Adrenal gland (tissue), 12 donors: Measurements from ENCODE around the gene RABGGTA. TPM values are rescaled to one million over a fixed set of nuclear protein-coding genes. Genes with fewer than 3 reads are reported as not detected.

Source experiments
- DNase-seq, 7 donors: peaks; one replicate each; pipeline ENCODE4 v3.0.0-alpha.2; 2019 to 2020
- H3K27ac ChIP-seq, 5 donors: fragments of 200-600 bp; sonication (generic) in 4 of 5; 1 replicate in 3 of 5; 2 replicates in 2 of 5; pipeline versions ENCODE4 v1.5.1 to v1.8.0; 2016 to 2020; ENCODE audit warnings: mild to moderate bottlenecking in 1 of 5
- H3K27me3 ChIP-seq: fragments of 200-600 bp; 2 replicates; pipeline ENCODE4 v1.8.0; 2021
- H3K36me3 ChIP-seq, 2 donors: fragments of 200-600 bp; replicated peaks in 1 of 2; 1 replicate in 1 of 2; 2 replicates in 1 of 2; pipeline versions ENCODE4 v1.5.1 to v1.8.0; 2018 to 2022
- H3K4me1 ChIP-seq, 2 donors: fragments of 200-600 bp; replicated peaks in 1 of 2; 1 replicate in 1 of 2; 2 replicates in 1 of 2; pipeline versions ENCODE4 v1.5.1 to v1.8.0; 2018 to 2021
- H3K4me3 ChIP-seq, 4 donors: fragments of 200-600 bp; sonication (generic) in 3 of 4; one replicate each; pipeline ENCODE4 v1.5.1; 2016 to 2018
- H3K9me3 ChIP-seq, 3 donors: fragments of 200-600 bp; sonication (generic) in 1 of 3; replicated peaks in 1 of 3; 1 replicate in 2 of 3; 2 replicates in 1 of 3; pipeline versions ENCODE4 v1.5.1 to v1.8.0; 2016 to 2021
- CTCF ChIP-seq, 6 experiments: fragments of 450-650 bp in 4 of 6; fragments of 200-600 bp in 2 of 6; sonication (generic) in 1 of 6; IDR thresholded peaks; 1 replicate in 5 of 6; 2 replicates in 1 of 6; pipeline versions ENCODE4 v1.5.1 to v1.8.0; 2016 to 2021; ENCODE audit warnings: antibody characterized with exemption in 6 of 6, mild to moderate bottlenecking in 2 of 6, moderate library complexity in 1 of 6
- POLR2A ChIP-seq, 2 donors: fragments of 450-650 bp; IDR thresholded peaks; one replicate each; pipeline ENCODE4 v1.6.1; 2017; ENCODE audit warnings: antibody characterized with exemption in 2 of 2, mild to moderate bottlenecking in 2 of 2, moderate library complexity in 1 of 2
- WGBS, 4 donors: extraction: QIAGEN DNeasy Blood & Tissue Kit in 2 of 4; methylation state at CpG; one replicate each; pipeline versions ENCODE4 v1.1.5 to v1.1.7; 2013 to 2017; 5-methylcytosine and 5-hydroxymethylcytosine counted together
- intact Hi-C, 2 donors: fragments of 100-400 bp; cut with DNase I; formaldehyde crosslinking; loops; one replicate each; pipeline versions ENCODE4 v1.14.1 to v1.15.0; 2022 to 2023
- polyA plus RNA-seq, 3 donors: library from polyadenylated mRNA; stranded (reverse); fragments of 200-250 nt in 2 of 3; fragments of 350-450 nt in 1 of 3; fragmentation: Illumina TruSeq in 1 of 3; extraction: RNeasy Lipid Tissue Mini Kit (QIAGEN cat#74804) in 1 of 3; gene quantifications; one replicate each; pipeline ENCODE4 v1.2.3, GENCODE V29; 2013 to 2014
- total RNA-seq, 9 donors: library from RNA; depleted of rRNA in 4 of 9; stranded (reverse); fragments of >200 nt in 4 of 9; fragments of 120-200 nt in 1 of 9; fragmentation: NEBNext Ultra II Directional in 1 of 9; extraction: Animal tissue kit (Norgen Biotek cat#: 25700) in 1 of 9; gene quantifications; one replicate each; pipeline versions ENCODE4 v1.1.0 to v1.2.4, GENCODE V29; 2013 to 2023
- donor health status: healthy with polysubstance abuse.
- donor health status: Bipolar disorder and iron deficiency.
- donor health status: DM: yes; HTN: yes; CAD: no.
- donor health status: DM: no; HTN: no; CAD: no.
- donor health status: DM: no; HTN: no; CAD: no.
- donor health status: DM: yes; HTN: yes; CAD: no.

RABGGTA gene
- total and polyA plus RNA-seq, 12 donors: 15.7 to 124 (median 32.6) TPM

DNA sequence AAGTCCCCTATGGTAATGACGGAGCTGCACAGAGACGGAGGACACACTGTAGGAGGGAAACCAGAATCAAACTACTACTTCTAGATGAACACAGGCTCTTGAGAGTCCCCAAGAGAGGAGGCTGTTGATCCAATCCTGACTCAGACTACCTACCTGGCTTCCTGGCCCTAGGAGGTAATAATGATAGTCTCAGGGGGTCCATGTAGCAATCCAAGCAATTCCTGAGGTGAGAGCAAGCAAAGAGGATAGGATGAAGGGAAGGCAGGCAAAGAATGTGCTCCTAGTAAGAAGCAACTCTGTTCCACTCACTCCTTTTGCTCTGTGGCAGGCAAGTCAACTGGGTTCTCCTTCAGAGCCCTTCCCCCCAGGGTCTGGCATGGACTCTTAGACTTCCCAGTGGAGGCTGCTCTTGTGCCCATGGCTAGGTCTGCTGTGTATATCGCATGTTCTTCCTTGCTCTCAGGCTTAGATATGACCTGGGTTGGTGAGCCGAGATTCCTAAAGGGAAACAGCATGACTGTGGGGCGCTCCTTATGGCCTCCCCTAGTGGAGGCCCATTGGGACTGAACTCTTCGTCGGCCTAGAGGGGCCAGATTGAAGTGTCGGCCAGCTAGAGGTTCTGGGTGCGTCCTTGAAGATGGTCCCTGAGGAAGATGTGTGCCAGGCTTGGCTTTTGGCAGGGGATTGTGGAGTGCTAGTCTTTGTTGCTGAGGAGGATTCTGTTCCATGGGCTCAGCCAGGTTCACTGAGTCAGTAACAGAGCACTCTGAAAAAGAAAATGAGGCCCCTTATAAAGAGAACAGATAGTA, 31.1 kb downstream of the RABGGTA start:
- H3K27ac ChIP-seq: peak overlapping the region in 3 of 5 donors; percentile 95 to 99 (median 99)
- 77 to 87% (median 83%) methylated on average over 3 to 9 of the region's 9 CpGs for WGBS, 4 donors
- intact Hi-C loops: loop anchor here in 1 of 2 donors (10.0 kb wide), 1 partner anchor 64 kb away; the partner anchor contains the start of gene CIDEB
- peak in 2 of 7 donors; percentile 21 to 39 for DNase-seq
- H3K27me3 ChIP-seq: no peaks in the 10 kb centered on the region
- TF ChIP-seq CTCF (IDR thresholded peaks at IDR 0.05) (no peak), POLR2A (IDR thresholded peaks at IDR 0.05) (no peak)
- H3K4me3 ChIP-seq: peak overlapping the region in 1 of 4 donors; percentile 78
- peaks cover 26 to 45% of the 10 kb centered on the region in 2 donors for H3K4me1 ChIP-seq
- no peaks in the 10 kb centered on the region for H3K9me3 ChIP-seq
- H3K36me3 ChIP-seq: peaks cover 0 to 58% of the 10 kb centered on the region in 2 donors

GRCh38 chr14:24238527-24239037, 32.8 kb downstream of the RABGGTA start:
- peak in 2 of 7 donors; percentile 12 to 43 for DNase-seq
- peaks cover 0 to 64% of the 10 kb centered on the region in 2 donors for H3K36me3 ChIP-seq

DNA sequence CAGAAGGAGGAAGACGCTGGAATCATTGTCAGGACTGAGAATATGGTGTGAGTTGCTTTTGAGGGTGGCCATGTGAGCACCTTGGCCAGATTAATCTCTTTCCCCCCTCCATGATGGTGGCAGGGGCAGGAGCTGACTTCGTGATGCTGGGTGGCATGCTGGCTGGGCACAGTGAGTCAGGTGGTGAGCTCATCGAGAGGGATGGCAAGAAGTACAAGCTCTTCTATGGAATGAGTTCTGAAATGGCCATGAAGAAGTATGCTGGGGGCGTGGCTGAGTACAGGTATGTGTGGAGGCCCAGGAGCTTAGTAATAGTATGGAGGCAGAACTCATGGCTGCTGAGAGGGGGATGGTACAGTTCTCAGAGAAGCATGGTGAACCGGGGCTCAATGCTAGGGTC, 33.3 kb downstream of the RABGGTA start:
- H3K9me3 ChIP-seq: no peaks in the 10 kb centered on the region
- TF ChIP-seq CTCF (IDR thresholded peaks at IDR 0.05) (no peak), POLR2A (IDR thresholded peaks at IDR 0.05) (no peak)
- no peak overlapping the region for H3K4me3 ChIP-seq
- DNase-seq: peak in 3 of 7 donors; percentile 31 to 59 (median 43)
- peak overlapping the region in 2 of 5 donors; percentile 20 to 40 for H3K27ac ChIP-seq
- WGBS, 4 donors: 79 to 84% (median 82%) methylated on average over 5 of the region's 5 CpGs
- peaks cover 39 to 67% of the 10 kb centered on the region in 2 donors for H3K4me1 ChIP-seq
- intact Hi-C loops: loop anchor here in 1 of 2 donors (5.0 kb wide), 1 partner anchor 204 kb away; the partner anchor contains the start of gene SDR39U1
- H3K27me3 ChIP-seq: no peaks in the 10 kb centered on the region
- H3K36me3 ChIP-seq: peaks cover 0 to 64% of the 10 kb centered on the region in 2 donors

More at GRCh38 chr14:24238527-24239037, 32.8 kb downstream of the RABGGTA start:
- 86 to 96% (median 92%) methylated on average over 4 to 5 of the region's 5 CpGs for WGBS, 4 donors
- peaks cover 38 to 63% of the 10 kb centered on the region in 2 donors for H3K4me1 ChIP-seq
- intact Hi-C loops: loop anchor here in 1 of 2 donors (5.0 kb wide), 1 partner anchor 204 kb away; the partner anchor contains the start of gene SDR39U1
- no peaks in the 10 kb centered on the region for H3K9me3 ChIP-seq
- no peak for TF ChIP-seq CTCF (IDR thresholded peaks at IDR 0.05)
- no peak for TF ChIP-seq POLR2A (IDR thresholded peaks at IDR 0.05)
- peak overlapping the region in 1 of 5 donors; percentile 99 for H3K27ac ChIP-seq
- no peak overlapping the region for H3K4me3 ChIP-seq
- H3K27me3 ChIP-seq: no peaks in the 10 kb centered on the region

DNA sequence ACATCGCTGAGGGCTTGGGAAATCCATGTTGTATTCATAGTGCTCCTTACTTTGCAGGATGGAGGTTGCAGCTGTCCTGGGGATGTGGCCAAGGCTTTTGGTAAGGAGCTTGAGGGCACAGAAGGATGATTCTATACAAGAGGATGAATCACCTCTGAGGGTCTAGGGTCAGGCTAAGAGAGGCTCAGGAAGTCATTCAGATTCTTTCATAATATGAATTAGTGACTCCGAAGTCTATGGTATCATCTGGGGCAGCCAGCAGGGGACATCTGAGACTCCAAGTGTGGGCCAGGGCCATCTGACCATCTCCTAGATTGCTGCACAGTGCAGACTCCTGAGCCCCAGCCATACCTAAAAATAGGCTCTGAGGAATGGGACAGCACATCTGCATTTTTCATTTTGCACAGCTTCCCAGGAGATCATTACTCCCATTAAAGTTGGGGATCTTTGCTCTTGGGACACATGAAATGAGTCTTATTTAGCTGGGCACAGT, 33.9 kb downstream of the RABGGTA start:
- Histone ChIP-seq H3K9me3 (no peaks in the 10 kb centered on the region), H3K36me3 (peaks cover 0 to 64% of the 10 kb centered on the region in 2 donors), H3K27ac (no peak overlapping the region), H3K27me3 (no peaks in the 10 kb centered on the region), H3K4me1 (peaks cover 39 to 68% of the 10 kb centered on the region in 2 donors), H3K4me3 (no peak overlapping the region)
- 92 to 95% (median 94%) methylated on average over 2 of the region's 2 CpGs for WGBS, 4 donors
- TF ChIP-seq POLR2A (IDR thresholded peaks at IDR 0.05) (no peak), CTCF (IDR thresholded peaks at IDR 0.05) (no peak)
- peak in 2 of 7 donors; percentile 16 to 47 for DNase-seq
- intact Hi-C loops: loop anchor here in 1 of 2 donors (5.0 kb wide), 1 partner anchor 205 kb away; the partner anchor contains the start of gene SDR39U1
